GM10266 (cell line): ENCODE results near the gene SMCP.

Source experiments
- DNase-seq: peaks from one replicate; pipeline ENCODE4 v3.0.0; 2012; ENCODE audit errors: extremely low spot score
- TF ChIP-seq, protein P1 (sequence below): IDR thresholded peaks from 2 replicates; pipeline ENCODE4 v1.5.1; 2012; ENCODE audit warnings: mild to moderate bottlenecking, low read depth; ENCODE audit not compliant: control insufficient read depth, insufficient read depth; ENCODE audit errors: missing control alignments

The SMCP gene

DNA sequence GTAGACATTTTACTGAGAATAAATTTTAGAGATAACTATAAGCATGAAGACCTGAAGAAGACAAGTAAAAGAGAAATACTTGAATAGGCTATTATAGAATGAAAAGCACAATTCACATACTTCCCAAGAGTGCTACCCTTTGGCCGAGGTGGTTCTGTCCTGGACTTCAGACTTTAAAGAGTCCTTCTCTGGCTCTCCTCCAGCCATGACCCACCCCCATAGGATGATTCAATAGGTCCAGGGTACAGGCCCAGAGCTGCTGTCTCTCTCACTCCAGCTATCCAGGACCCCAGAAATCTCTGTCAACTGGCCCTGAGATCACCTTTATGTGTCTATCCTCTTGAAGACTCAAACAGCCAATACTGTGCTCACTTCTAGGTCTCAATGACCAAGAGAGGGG, 1.3 kb upstream of the SMCP start:
- TF ChIP-seq, protein P1, sequence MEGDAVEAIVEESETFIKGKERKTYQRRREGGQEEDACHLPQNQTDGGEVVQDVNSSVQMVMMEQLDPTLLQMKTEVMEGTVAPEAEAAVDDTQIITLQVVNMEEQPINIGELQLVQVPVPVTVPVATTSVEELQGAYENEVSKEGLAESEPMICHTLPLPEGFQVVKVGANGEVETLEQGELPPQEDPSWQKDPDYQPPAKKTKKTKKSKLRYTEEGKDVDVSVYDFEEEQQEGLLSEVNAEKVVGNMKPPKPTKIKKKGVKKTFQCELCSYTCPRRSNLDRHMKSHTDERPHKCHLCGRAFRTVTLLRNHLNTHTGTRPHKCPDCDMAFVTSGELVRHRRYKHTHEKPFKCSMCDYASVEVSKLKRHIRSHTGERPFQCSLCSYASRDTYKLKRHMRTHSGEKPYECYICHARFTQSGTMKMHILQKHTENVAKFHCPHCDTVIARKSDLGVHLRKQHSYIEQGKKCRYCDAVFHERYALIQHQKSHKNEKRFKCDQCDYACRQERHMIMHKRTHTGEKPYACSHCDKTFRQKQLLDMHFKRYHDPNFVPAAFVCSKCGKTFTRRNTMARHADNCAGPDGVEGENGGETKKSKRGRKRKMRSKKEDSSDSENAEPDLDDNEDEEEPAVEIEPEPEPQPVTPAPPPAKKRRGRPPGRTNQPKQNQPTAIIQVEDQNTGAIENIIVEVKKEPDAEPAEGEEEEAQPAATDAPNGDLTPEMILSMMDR: no peak
- DNase-seq: no peak

DNA sequence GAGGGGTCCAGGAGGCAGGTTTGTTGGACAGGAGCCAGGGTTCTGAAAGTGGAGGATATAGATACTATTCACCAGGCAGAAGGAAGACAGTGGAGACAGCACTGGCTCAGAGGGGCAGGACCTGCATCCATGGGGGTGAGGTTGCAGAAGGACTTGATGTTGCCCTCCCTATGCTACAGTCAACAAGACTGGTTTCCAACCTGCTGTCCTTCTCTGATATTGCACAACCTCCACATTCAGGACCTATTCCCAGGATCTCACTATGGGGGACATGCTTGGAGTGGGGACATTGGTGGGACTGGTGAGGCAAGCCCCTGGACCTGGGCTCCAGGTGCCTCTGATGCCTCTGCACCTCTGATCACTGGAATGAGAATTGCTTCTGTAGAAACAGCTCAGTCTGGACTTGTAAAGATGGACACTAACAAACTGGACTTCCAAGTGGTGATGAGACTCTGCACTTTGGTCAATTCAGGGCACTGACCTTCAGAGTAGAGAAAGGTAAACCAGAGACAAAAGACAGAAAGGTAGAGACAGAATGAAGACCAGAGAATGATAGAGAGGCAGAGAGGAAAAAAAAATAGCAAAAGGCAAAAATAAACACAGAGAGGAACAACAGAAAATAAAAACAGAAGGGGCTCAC, 1.6 kb downstream of the SMCP start:
- no peak for DNase-seq
- TF ChIP-seq, protein P1: no peak

DNA sequence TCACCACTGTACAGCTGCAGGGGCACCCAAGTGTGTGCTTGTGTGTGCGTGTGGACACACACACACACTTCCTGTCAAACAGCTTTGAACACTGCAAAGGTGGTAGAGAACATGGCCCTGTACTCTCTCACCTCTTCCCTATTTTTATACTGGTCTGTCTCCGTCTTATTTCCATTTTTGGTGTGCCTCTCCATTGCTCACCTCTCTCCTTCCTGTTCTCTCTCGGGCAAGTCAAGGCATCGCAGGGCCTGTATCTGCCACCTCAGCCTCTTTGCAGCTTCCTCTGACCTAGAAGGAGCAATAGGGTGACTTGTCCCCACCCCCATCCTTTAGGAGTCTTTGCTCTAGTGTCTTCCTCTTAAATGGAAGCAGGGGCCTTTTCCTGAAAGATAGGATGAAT, 2.2 kb downstream of the SMCP start:
- no peak for DNase-seq

DNA sequence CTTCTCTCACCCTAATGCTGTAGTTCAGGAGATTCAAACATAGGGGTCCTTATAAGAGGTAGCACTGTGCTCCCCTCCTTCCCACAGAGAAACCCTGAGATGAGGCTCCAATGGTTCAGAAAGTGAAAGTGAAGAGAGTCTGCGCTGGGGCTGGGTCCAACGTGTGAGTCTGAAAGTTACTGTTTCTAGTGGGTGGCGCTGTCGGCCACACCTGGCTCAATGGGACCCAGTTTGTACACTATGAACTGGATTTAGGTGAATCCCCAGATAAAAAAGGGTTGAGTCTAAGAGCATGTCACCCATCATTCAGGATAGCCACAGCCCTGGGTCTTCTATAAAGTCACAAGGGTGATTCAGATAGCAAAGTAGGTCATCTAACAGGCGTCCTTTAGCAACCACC, 2.8 kb downstream of the SMCP start:
- peak; percentile 49 for DNase-seq

More for the DNA sequence above, 2.2 kb downstream of the SMCP start:
- TF ChIP-seq, protein P1: no peak

DNA sequence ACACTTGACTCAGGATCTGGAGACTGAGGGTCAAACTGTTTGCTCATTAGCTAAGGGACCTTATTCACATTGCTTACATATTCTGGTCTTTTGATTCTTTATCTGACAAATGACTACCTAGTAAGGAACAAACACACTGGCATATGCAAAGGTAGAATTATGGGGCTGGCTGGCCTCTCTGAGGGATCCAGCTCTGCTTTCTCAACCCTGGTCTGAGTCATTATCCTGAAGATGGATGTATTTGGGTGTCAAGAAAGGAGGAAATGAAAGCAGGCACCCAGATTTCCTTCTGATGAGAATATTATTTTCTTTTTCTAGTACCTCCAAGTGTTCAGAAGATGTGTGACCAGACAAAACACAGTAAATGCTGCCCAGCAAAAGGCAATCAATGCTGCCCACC, 6.0 kb downstream of the SMCP start:
- TF ChIP-seq, protein P1: no peak
- DNase-seq: no peak

More for the DNA sequence above, 2.8 kb downstream of the SMCP start:
- TF ChIP-seq, protein P1: peak; percentile 9

DNA sequence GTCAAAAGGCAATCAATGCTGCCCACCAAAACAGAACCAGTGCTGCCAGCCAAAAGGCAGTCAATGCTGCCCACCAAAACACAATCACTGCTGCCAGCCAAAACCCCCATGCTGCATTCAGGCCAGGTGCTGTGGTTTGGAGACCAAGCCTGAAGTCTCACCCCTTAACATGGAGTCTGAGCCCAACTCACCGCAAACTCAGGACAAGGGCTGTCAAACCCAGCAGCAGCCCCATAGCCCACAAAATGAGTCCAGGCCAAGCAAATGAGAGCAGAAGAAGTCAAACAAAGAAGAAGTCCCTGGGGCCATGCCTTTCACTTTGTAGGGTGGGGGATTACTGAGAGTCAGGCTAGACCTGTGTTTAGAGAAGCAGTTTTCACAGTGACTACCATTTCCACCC, 6.4 kb downstream of the SMCP start:
- TF ChIP-seq, protein P1: no peak
- DNase-seq: no peak

DNA sequence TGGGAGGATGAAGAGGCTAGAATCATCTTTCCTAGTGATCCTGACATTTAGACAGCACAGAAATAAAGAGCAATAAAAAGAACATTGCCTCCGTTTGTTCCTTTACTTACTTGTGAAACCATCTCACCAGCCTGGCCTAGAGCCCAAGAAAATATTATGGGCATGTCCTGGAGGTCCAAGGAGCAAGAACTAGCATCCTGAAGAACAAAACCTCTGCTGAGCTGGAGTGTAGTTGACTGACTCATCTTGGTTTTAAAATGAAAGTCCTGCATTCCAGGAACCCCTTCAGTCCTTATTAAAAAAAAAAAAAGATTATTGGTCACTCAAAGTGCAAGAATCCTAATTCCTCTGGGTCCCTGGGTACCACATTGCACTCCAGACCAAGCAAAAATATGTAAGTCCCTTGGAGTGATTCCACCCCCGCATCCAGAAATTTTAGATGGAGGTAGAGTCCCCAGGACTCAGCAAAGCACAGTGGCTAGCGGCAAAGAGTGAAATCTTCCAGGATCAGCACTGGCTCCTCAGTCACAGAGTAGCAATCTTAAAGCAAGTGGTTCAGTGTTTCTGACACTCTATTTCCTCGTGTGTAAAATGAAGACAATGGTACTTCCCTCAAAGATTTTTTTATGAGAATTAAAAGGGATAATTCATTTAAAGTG, 7.0 kb downstream of the SMCP start:
- TF ChIP-seq, protein P1: no peak
- DNase-seq: no peak
